Measurements from ENCODE around the gene RTTN.

Gene RTTN

DNA sequence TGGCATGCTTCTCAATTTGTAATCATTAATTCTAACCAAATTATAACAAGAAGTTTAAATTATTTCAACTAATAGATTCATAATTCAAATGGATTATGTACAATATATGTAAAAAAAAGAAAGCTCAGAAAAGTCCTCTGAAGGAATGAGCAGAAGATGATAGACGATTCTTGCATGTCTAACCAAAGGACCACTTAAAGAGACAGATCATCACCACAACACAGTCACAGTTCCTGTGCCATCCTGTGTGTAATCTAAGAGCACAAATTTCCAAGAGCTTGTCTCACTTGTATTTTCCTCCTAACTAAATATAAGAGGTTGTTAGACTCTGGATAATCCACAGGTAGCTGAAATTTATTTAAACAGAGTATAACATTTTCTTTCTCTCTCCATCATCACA is 135.5 kb downstream of the RTTN start:
- no peak for DNase-seq

DNA sequence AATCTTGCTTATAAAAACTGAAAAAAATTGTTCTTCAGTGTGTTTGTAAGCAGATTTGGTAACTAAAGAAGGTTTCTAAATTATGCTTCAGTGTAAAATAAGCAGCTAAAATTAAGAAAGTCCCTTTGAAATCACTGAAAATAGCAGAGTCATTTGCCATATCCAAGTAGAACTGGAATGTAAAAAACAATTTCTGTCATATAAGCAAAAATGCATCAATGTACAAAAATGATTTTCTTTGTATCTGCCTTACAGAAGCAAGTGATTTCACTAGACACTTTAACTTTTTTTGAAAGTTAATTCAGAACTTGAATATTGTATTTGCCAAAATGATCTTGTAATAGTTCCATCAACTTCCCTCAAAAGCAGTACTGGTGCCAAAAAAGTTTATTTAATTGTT is 136.1 kb downstream of the RTTN start:
- DNase-seq: no peak

DNA sequence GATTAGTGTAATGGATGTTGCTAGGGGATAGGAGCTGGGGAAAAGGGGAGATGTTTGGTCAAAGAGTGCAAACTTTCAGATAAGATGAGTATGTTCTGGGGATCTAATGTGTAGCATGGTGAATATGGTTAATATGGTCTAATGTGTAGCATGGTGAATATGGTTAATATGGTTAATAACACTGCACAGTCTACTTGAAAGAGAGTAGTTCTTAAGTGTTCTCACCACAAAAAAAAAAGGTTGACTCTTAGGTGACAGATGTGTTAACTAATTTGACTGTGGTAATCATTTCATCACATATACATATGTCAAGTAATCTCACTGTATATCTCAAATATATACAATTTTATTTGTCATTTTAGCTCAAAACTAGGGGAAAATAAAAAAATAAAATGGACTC is 136.5 kb downstream of the RTTN start:
- no peak for DNase-seq

DNA sequence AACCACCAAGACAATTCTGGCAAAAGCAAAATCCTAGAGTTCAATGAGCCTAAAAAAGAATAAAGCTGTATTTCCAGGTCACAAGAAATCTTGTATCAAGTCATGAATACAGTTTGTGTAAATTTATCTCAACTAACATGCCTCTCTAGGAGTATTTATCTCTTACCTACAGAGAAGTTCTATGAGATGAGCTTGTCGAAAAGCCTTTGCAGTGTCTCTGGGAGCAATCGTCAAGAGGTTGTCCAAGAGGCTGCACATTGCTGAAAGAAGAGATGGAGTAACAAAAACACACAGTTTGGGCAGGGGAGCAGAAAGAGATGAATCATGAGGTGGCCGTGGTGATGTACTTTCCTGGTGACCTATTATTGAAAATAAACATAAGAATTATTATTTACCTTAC is 145.8 kb downstream of the RTTN start:
- no peak for DNase-seq

DNA sequence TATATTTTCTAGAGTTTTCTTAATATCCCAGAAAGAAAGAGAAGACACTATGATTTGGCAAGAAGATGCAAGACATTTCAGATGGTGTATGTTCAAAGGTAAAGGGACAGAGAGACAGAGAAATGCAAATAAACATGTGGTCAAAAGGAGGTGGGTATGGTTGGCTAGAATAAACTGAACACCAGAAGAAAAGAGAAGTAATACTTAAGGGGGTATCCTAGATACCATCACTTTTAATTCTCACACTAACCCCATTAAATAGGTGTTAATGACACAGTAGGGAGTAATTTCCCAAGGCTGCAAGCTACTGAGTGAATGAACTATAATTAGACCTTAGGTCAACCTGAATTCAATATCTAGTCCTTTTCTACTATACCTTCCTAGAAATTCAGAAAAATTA is 146.6 kb downstream of the RTTN start:
- no peak for DNase-seq

DNA sequence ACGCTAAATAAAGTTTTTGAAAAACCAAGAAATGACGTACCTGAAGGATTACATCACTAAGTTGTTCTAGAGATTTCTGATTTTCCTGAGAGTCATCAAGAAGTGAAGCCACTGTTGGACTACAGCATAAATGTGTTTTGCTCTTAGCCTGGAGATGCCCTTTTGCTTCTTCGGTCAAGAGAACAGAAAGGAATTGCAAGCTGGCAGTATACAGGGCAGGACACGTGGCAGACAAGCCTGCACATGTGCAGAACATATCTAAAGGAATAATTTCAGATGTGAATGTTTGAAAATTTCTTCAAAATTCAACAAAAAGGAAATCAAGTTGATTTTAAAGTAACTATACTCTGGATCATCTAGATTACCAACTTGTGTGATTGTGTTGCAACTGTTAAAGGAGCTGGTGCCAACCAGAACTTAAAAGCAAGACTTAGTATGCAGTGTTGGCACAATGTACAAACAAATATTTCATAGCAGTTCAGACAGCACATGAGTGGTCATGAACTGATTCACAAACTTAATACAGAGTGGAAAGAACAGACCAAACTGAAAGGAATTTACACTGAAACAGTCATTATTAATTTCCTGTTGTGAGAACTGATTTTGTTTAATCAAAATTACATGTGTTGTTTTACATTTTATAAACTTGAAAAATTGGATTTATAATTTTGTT is 157.4 kb downstream of the RTTN start:
- DNase-seq: no peak

DNA sequence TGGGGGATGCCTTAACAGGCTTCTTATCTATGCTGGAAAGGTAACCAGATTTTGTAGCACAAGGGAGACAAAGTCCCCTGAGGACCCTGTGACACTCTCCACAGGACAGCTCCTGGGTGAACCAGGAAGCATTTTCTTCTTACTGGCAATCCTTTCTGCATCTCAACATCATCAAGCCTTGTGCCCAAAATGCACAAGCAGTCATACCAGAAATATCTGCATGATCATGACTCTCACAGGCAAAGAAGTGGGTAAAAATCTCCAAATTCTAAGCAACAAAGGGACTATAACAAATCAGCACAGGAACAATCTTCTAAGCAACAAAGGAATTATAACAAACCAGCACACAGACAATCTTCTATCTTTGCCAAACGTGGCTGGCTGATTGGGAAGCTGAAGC is 158.7 kb downstream of the RTTN start:
- no peak for DNase-seq

DNA sequence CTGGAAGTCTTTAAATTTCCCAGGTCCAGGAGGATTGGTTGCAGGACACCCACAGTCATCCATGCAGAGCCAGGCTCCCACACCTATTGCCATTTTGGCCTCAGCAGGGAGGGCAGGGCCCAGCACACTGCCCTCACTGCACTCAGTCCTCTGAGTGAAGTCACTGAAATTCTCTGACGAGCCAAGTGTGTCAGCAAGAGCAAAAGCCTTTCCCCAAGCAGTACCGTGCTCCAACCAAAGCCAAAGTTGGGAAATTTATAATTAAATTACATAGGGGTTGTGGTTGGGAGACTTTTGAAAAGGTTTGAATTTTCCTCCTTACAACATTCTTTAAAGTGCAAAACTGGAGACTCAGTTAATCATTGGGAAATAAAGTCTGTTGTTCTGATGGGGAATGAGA is 159.3 kb downstream of the RTTN start:
- DNase-seq: no peak

DNA sequence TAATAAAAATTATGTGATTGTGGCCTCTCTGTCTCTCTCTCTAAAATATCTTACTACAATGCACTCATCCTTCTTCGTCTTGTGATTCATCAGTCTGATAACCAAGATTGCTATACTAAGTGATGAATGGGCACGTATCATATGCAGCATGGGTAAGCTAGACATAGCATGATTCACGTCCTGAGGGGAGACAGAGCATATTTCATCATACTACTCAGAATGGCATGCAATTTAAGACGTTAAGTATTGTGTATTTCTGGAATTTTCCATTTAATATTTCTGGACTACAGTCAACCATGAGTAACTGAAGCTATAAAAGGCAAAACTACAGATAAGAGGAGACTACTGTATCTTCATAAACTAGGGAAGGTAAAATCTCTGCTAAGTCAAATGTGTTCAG is 160.9 kb downstream of the RTTN start:
- DNase-seq: no peak

DNA sequence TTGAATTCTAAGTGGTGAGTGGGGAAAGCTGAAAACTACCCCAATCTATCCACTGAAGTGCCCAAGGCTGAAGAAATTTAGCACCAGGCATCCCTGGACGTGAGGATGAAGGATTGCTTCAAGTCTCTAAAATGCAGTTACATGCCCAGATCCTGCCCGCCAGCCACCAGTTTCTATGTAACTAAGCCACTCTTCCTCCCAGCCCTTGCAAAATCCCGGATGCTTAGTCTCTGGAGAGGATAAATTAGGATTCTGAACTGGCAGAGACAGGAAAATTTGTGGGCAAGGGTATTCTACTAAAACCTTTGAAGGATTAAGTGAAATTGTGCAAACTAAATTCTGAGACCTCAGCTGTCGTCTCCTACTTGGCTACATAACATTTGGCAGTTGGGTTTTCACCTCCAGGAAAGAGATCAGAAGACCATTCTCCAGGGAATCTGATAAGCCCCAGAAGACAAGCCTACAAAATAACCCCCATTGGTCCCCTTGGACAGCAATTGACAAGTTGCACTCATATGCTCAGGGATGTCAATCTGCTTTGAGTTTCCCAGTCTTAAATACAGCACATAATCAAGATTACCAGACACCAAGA is 163.9 kb downstream of the RTTN start:
- no peak for DNase-seq

DNA sequence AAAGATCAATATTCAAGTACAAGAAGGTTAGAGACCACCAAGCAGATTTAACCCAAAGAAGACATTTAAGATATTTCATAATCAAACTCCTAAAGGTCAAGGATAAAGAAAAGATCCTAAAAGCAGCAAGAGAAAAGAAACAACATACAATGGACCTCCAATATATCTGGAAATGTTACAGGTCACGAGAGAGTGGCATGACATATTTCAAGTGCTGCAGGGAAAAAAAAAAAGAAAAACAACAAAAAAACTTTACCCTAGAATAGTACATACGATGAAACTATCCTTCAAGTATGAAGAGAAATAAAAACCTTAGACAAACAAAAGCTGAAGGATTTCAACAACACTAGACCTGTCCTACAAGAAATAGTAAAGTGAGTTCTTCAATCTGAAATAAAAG is 166.3 kb downstream of the RTTN start:
- no peak for DNase-seq

DNA sequence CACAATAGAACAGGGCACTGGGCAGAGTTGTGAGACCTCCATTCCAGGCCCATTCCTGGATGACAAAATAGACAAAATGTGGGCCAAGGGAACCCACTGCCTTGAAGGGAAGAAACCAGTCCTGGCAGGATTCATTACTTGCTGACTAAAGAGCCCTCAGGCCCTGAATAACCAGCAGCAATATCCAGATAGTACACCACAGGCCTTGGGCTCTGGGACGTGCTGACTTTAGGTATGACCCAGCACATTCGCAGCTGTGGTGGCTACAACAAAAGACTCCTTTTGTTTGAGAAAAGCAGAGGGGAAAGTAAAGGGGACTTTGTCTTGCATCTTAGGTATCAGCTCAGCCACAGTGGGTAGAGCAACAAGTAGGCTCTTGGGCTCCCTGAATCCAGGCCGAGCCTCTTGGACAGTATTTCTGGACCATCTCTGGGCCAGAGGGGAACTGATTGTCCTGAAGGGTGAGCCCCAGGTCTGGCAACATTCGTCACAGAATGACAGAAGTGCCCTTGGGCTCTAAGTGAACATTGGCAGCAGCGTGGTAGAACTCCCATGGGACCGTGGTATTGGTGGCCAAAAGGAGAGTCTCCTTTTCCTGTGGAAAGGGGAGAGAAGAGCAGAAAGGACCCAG is 167.9 kb downstream of the RTTN start:
- DNase-seq: no peak

DNA sequence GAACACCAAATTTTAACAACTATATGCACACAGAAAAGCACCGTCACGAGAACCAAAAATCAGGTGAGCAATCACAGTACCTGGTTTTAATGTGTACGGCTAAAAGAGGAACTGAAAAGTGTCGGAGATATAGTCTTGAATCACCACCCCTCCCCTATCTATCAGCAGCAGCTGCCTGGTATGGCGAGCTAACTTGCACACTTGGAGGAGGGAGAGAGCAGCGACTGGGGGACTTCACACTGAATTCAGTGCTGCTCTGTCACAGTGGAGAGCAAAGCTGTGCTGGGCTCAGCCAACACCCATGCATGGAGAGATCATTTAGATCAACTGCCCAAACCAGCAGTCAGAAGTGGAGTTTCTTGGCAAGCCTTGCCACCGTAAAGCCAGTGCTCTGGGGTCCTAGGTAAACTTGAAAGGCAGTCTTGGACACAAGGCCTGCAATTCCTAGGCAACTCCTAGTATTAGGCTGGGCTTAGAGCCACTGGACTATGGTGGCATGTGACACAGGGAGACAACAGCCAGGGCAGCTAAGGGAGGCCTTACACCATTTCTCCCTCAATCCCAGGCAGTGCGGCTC is 168.6 kb downstream of the RTTN start:
- no peak for DNase-seq

DNA sequence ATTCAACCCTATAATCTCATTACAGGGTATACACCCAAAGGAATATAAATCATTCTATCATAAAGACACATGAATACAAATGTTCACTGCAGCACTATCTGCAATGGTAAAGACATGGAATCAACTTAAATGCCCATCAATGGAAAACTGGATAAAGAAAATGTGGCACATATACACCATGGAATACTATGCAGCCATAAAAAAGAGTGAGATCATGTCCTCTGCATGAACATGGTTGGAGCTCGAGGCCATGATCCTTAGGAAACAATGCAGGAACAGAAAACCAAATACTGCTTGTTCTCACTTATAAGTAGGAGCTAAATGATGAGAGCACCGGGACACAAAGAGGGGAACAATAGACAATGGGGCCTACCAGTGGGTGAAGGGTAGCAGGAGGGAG is 169.3 kb downstream of the RTTN start:
- DNase-seq: no peak

DNA sequence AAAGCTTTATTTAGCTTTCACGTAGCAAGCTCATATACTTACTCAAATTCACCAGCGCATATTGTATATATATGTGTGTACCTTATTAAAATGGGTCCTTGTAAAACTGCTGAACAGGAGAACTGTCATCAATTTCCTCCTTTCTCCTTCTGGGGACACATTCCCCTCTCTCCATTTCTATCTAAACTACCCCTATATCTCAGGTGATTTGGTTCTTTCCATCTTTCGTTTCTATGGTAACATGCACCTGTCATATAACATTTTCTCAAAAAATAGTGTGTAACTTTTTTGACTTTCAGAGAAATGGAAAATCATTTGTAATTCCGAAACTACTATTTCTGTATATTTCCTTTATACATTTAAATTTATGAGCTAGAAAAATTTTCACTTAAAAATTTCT is 174.3 kb downstream of the RTTN start:
- no peak for DNase-seq

DNA sequence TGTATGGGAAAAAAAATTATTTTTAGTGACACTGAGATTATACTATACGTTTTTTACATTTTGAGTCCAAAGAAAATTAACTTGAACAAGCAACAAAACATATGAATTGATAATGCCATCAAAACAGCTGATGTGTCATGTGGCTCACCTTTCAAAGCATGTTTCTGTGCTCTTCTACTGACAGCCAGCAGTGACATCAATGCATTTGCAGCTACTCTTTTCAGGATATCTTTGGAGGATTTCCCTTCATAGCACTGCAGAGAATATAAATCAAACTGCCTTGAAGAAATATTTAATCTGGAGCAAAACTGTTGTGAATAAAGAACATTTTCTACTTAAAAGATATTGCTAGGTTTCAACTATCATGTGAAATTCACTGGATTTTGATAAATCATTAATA is 174.8 kb downstream of the RTTN start:
- no peak for DNase-seq

DNA sequence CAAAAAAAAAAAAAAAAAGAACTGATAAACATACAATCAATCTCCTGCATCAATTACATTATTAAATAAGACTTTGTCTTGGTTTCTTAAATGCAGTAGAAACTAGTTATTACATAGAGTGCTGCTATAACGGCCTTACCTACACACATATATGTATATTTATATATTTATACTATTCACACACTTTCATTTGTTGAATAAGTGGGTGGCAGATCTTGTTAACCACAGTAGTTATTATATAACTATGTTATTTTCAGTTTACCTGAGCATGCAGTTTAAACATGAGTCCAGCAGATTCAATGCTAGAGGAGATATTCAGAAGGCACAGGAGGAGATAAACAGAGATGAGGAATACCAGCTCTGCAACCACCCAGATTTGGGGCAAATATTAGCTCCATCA is 176.3 kb downstream of the RTTN start:
- DNase-seq: no peak

DNA sequence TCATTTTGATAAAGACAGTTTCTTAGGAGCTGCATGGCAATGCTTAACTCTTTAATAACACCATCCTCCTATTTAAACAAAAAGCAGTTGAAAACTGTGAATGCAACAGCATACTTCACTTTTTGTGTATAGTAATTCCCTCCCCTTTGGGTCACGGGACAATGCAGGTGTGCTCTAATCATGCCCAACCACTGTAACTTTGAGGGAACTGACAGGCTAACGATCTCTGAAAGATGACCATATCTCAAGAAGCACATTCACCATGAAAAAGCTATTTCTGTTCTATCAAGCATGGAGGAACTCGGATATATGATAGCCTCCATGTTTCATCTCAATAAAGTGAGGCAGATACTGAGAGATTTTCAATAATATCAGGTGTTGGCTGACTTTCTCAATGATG is 176.8 kb downstream of the RTTN start:
- DNase-seq: no peak

DNA sequence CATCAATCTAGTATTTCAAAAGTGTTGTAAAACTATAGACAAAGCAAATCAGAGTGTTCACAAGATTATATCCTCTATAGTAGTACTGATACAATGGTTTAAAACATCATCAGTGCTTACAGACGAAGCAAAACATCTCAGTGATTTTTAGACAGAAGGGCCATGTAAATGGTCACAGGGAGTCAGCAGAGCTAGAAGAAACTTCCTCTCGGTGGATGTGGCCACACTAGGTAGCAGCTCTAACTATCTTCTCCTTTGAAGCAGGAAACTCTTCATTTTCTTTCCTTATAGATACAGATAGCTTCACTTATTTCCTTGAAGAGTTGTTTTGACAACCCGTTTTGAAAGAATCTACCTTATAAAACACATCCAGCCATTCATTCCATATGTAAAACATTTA is 177.4 kb downstream of the RTTN start:
- no peak for DNase-seq

DNA sequence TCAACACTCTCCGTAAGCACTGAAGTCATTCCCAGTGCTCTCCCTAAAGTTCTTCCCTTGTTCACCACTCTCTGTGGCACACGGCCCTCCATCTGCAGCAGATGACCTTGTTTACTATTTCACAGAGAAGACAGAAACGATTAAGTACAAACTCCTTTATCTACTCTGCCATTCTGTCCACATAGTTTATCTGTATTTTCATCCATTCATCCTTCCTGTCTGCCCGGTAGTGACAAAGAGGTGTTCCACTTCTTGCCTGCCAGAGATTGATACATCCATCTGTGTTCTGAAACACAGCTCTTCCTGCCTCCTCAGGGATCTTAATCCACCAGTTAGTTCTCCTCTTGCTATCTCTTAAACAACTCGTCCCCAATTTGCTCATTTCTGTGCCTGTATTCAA is 179.9 kb downstream of the RTTN start:
- no peak for DNase-seq

DNA sequence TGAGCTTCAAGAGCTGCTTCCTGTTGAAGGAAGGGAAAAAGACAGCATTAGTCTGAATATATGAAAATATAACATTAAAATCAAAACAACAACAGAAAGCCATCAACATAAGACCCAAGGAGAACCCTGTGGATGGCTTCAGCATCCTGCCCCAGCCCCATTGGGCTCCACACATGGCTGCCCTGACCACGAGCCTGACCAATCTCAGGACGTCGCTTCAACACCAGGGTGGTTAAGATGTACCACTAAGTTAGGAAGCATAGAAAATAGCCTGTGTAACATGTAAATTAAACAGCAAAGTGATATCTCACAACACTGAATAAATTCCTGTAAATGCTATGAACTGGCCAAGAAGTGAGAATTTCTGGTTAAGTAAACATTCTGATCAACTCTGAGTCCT is 180.7 kb downstream of the RTTN start:
- DNase-seq: no peak

DNA sequence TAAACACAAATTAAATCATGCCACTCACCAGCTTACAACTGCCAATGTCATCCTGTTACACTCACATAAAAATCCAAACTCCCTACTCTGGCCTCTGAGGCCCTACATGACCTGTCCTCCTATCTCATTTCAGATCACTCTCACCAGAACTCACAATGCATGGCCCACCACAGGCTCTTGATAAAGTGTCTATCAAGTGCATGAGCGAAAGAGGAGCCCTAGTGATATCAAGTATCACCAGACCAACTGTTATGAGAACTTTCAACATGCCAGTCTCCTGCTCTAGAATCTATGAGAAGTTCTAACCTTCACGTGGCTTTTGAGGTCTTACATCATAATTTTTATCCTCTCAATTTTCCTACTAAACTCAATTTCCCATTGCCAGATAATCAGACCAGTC is 181.4 kb downstream of the RTTN start:
- DNase-seq: no peak

DNA sequence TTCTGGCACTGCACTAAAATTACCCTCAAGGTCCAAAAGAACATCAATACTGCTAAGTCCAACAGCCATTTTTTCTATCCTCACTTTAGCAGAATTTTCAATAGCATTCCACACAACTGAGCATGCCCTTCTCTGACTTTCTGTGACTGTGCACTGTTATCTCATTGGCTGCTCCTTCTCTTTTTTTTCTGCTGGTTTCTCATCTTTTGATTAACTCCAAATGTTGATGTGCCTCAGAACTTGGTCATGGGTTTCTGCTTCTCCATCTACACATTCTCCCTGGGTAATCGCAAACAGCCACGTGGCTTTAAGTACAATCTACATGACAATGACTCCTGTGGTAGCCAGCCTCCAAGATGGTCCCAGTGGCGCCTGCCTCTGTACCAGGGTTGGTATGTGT is 182.9 kb downstream of the RTTN start:
- DNase-seq: no peak

DNA sequence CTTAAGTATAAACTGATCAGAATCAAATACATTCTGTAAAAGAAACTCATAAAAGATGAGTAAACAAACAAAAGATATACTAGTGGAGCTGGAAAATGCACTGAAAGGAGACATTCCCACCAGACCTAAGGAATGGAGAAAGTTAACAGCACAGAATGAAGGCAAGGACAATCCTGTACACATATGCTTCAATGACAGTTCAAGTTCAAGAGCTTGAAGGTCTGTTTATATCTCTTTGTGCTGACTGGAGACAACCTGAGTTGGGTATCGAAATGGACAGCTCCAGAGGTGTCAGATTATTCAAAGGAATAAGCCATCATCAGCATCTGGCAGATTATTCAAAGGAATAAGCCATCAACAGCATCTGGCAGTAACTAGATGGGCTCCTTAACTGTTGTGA is 184.0 kb downstream of the RTTN start:
- DNase-seq: no peak

DNA sequence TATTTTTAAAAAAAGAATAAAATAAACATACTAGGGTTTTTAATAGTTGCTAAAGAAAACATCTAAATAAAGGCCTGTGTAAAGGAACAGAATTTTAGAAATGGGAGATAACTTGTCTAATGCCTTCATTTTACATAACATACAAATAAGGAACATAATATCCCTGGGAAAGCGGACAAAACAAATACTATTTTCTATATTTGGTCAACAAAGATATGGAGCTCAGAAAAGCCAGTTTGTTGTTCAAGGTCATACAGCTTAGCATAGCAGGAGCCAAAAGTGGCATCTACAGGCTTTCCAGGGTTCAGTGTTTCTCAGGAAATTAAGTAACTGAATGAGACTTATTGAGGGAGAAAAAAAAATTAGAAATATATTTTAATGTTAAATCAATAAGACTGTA is 184.4 kb downstream of the RTTN start:
- DNase-seq: no peak

Data from activated gamma-delta T cell treated with Interleukin-2 at 50 U/mL for 16 hours (primary cell).